ENCODE data around the gene CTXND1. TPM values are rescaled to one million over a fixed set of nuclear protein-coding genes. Genes with fewer than 3 reads are reported as not detected.

CTXND1 gene
- total and polyA plus RNA-seq, 2 of the 4 experiments (the other 2 are of a cell fraction), result not detected

DNA sequence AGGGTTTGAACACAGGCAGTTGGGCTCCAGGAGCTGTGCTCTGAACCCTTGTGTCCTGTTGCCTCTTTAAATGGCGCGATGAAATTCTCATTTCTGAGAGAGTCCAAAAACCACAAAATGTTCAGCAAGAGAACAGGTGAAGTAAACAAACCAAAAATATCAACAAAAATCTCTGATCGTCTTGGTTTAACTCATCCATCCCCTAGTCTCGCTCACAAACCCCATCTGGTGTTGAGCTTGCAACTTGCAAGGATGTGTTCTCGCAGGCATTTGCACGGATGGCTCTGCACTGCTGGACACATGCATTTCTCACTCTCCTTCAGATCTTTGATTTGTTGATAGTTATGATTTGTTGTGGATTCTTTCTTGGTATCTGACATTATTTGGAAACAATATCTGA is 68.1 kb downstream of the CTXND1 start:
- dilution Hi-C loops (cut with HindIII; ENCODE audit: low sequenced_read_pairs, unreplicated experiment) (no loop called here), in situ Hi-C loops (cut with MboI; ENCODE audit: low sequenced_read_pairs) (no loop called here), intact Hi-C loops (cut with micrococcal nuclease) (loop anchor here (2.0 kb wide), 1 partner anchor 595 kb away; the partner anchor contains the start of gene CEMIP)
- H3K23ac ChIP-seq (ENCODE audit: low read depth, low read length), result no peak overlapping the region
- H3K79me1 ChIP-seq (ENCODE audit: low read depth in 1 of 2, low read length in 2 of 2), result peaks cover 3 to 7% of the 10 kb centered on the region in 2 experiments
- no peak overlapping the region for H3K56ac ChIP-seq (ENCODE audit: extremely low read depth, insufficient read depth, low read length)
- H4K91ac ChIP-seq (ENCODE audit: insufficient read depth, low read depth, low read length), result no peak overlapping the region
- H2BK15ac ChIP-seq (ENCODE audit: low read depth, low read length), result no peak overlapping the region
- H3K4me3 ChIP-seq (ENCODE audit: insufficient read depth, low read depth, low read length), result no peak overlapping the region
- TF ChIP-seq BHLHE40 (IDR thresholded peaks at IDR 0.05; ENCODE audit: low read depth, low read length) (no peak), FOS (IDR thresholded peaks at IDR 0.05; ENCODE audit: low read depth, low read length) (no peak), RAD21 (IDR thresholded peaks at IDR 0.05; ENCODE audit: low read length) (peak; percentile 33; the same call in 1 of the 2 replicates)
- no peak overlapping the region for H2BK120ac ChIP-seq (ENCODE audit: low read depth, low read length)
- peaks cover 42% of the 10 kb centered on the region for H3K36me3 ChIP-seq (ENCODE audit: control insufficient read depth, insufficient read depth, low read length)
- H3K14ac ChIP-seq (replicated peaks; ENCODE audit: low read depth, low read length), result no peak overlapping the region
- H4K5ac ChIP-seq (ENCODE audit: low read depth, low read length), result no peak overlapping the region
- peak; percentile 13 for DNase-seq
- no peaks in the 10 kb centered on the region for H3K27me3 ChIP-seq (ENCODE audit: control insufficient read depth, insufficient read depth, low read length)
- ATAC-seq (ENCODE audit: low read depth), result no peak
- ChIA-PET CTCF (no interaction called here), POLR2A (ENCODE audit: unreplicated experiment) (no interaction called here)
- H3K9me1 ChIP-seq (ENCODE audit: insufficient read depth, low read length), result peaks cover 36% of the 10 kb centered on the region
- peaks cover 13% of the 10 kb centered on the region for H3K4me1 ChIP-seq (ENCODE audit: control insufficient read depth, insufficient read depth, low read length)
- no peak overlapping the region for H4K8ac ChIP-seq (ENCODE audit: low read depth in 2 of 2, low read length in 2 of 2)
- no peak overlapping the region for H3K4ac ChIP-seq (ENCODE audit: low read depth, low read length)
- no peak overlapping the region for H2BK5ac ChIP-seq (ENCODE audit: low read depth, low read length, poor library complexity, severe bottlenecking)
- no peak overlapping the region for H3K4me2 ChIP-seq (ENCODE audit: low read depth, low read length)
- BruUV-seq (replicated peaks), result no TSS peak
- no peak overlapping the region for H2AK5ac ChIP-seq (ENCODE audit: low read depth, low read length)
- WGBS, 2 experiments (ENCODE audit: extremely low coverage in 2 of 2, insufficient read length in 1 of 2), result 100% methylated on average over 2 of the region's 6 CpGs; no CpG with 5 or more reads in 1 of the 2 experiments
- no peak overlapping the region for H3K27ac ChIP-seq (ENCODE audit: insufficient read depth, low read length)
- H2AFZ ChIP-seq (replicated peaks; ENCODE audit: low read length, poor library complexity), result no peak overlapping the region
- H3K9me3 ChIP-seq (ENCODE audit: control insufficient read depth, insufficient read depth, low read length), result no peaks in the 10 kb centered on the region
- no peak overlapping the region for H3K18ac ChIP-seq (ENCODE audit: low read depth, low read length)
- no peak overlapping the region for H2BK20ac ChIP-seq (ENCODE audit: low read depth, low read length)
- H2AK9ac ChIP-seq (replicated peaks; ENCODE audit: low read depth, low read length, poor library complexity), result no peak overlapping the region
- no peaks in the 10 kb centered on the region for H4K20me1 ChIP-seq (ENCODE audit: insufficient read depth, low read length)
- H3K9ac ChIP-seq (ENCODE audit: low read depth, low read length), result no peak overlapping the region

Measured in IMR-90 (cell line).